Upper lobe of left lung (tissue), 4 donors: ENCODE data around the gene SGCD.

Source experiments
- POLR2AphosphoS5 ChIP-seq, 2 donors: sonication (generic); formaldehyde crosslinking; IDR thresholded peaks; one replicate each; pipeline ENCODE4 v1.5.1; 2017; ENCODE audit warnings: antibody characterized with exemption in 2 of 2
- TF ChIP-seq, protein P1 (sequence below), 6 experiments: fragments of 450-650 bp in 4 of 6; fragments of 200-600 bp in 2 of 6; sonication (generic) in 2 of 6; IDR thresholded peaks; one replicate each; pipeline ENCODE4 v1.5.1; 2016 to 2019; ENCODE audit warnings: antibody characterized with exemption in 6 of 6

DNA sequence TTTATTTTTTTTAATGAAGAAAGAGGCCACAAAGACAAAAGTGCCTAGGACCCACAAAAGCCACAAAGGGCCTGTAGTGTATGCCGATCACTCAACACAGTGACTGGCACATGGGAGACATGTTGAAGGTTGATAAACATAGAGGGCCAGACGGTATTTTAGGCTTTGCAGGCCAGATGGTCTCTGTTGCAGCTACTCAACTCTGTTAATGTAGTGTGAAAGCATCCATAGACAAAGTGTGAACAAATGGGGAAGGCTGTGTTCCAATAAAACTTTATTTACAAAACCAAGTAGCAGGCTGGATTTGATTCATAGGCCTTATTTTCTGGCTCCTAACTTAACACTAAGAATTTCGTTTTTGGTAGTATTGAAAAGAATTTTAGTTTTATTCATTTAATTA lies 139.9 kb downstream of the SGCD start:
- TF ChIP-seq POLR2AphosphoS5 (IDR thresholded peaks at IDR 0.05) = no peak
- TF ChIP-seq, protein P1, sequence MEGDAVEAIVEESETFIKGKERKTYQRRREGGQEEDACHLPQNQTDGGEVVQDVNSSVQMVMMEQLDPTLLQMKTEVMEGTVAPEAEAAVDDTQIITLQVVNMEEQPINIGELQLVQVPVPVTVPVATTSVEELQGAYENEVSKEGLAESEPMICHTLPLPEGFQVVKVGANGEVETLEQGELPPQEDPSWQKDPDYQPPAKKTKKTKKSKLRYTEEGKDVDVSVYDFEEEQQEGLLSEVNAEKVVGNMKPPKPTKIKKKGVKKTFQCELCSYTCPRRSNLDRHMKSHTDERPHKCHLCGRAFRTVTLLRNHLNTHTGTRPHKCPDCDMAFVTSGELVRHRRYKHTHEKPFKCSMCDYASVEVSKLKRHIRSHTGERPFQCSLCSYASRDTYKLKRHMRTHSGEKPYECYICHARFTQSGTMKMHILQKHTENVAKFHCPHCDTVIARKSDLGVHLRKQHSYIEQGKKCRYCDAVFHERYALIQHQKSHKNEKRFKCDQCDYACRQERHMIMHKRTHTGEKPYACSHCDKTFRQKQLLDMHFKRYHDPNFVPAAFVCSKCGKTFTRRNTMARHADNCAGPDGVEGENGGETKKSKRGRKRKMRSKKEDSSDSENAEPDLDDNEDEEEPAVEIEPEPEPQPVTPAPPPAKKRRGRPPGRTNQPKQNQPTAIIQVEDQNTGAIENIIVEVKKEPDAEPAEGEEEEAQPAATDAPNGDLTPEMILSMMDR (IDR thresholded peaks at IDR 0.05) = no peak
